Hindlimb muscle (tissue), 1 donor: ENCODE data around the gene KIF24. TPM values are rescaled to one million over a fixed set of nuclear protein-coding genes. Genes with fewer than 3 reads are reported as not detected.
"Not testable (repeated sequence)": the region's sequence is repeated elsewhere in the genome, so short reads cannot be mapped to it uniquely, and the experiment has no call there.

Source experiments
- DNase-seq: peaks from one replicate; pipeline ENCODE4 v3.0.0-alpha.2; 2013
- polyA plus RNA-seq: library from polyadenylated mRNA; unstranded; fragments of 120-200 nt; gene quantifications from one replicate; pipeline ENCODE4 v1.2.1, GENCODE V29; 2013; ENCODE audit not compliant: insufficient read length

Gene KIF24
- polyA plus RNA-seq, 1 donor: 17.2 TPM

GRCh38 chr9:34362614-34363214 is 33.6 kb upstream of the KIF24 start:
- DNase-seq: no peak

GRCh38 chr9:34352957-34353356 is 23.9 kb upstream of the KIF24 start:
- not testable (repeated sequence) for DNase-seq

DNA sequence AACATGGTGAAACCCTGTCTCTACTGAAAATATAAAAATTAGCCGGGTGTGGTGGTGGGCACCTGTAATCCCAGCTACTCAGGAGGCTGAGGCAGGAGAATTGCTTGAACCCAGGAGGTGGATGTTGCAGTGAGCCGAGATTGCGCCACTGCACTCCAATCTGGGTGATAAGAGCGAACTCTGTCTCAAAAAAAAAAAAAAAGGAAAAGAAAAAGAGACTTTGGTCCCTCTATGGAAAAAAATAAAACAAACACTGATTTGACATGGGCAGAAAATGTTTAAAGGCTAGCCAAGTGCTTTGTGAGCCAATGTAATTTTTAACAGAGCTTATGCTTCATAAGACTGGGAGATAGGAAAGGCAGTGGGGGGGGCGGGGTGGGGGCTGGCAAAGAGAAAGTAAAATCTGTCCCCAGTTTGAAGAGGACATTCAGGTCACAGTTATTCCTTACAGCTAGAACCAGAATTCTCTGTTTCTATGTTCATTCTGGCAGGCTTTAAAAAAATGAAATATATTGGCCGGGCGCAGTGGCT is 23.1 kb upstream of the KIF24 start:
- not testable (repeated sequence) for DNase-seq

DNA sequence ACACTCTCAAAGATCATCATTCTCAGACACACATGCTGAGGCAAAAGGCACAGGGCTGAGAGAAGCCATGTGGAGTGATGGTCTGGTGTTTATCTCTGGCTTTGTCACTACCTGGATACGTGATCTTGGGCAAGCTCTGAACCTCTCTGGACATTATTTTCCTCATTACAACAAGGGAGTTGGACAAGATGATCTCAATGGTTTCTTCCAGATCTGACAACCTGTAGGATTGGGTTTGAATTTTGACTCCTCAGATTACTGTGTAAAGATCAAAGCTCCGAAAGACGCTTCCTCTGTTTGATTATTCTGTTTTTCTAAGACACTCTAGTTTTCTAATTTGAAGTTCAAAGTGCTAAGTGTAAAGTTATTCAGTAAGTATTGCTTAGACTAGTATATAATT is 20.3 kb upstream of the KIF24 start:
- no peak for DNase-seq

GRCh38 chr9:34347800-34348158 is 18.7 kb upstream of the KIF24 start:
- DNase-seq: no peak

DNA sequence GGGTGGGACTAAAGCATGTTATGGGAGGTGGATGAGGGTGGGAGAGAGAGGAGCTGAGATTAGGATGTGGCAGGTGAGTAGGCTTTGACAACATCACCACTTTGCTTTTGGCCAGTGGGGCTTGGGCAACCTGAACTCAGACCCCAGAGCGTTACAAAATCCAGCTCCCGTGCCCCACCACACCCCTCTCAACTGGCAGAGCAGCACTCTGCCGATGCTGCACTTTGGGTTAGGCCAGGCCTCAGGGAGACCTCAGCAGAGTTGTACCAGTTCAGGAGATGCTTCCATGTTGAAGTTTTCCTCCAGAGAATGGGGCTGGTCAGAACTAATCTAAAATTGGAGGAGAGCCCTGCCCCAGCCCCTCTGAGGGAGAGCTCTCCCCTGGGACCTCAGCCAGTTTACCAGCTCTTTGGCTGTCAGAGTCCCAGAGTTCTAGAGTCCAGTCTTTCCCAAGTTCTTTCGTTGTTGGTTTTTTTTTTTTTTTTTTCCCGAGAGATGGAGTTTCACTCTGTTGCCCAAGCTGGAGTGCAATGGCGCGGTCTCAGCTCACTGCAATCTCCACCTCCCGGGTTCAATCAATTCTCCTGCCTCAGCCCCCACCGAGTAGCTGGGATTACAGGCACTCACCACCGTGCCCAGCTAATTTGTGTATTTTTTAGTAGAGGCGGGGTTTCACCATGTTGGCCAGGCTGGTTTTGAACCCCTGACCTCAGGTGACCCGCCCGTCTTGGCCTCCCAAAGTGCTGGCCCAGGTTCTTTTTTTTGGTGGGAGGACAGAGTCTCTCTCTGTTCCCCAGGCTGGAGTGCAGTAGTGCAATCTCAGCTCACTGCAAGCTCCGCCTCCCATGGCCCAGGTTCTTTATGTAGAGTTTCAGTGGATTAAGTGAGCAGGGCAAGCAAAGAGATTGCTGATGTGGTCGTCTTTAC is 18.1 kb upstream of the KIF24 start:
- DNase-seq: no peak

DNA sequence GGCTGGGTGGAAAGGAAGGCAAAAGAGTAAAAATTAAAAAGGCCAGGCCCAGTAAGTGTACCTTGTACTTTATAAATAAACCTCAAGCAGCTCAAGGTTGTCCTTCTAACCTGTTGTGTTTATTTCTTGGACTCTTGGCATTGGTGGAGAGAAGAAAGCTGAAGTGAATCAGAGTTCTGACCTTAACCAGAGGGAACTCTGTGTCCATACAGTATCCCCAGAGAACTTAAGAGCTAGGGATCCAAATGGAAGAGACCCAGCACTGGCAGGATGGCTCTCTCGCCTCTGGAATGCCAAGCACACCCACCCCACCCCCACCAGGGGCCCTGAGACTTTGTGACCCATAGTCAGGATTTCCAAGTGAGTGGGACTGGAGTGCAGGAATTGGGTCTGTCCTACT is 14.5 kb upstream of the KIF24 start:
- no peak for DNase-seq

- peak; percentile 75 for DNase-seq
Measured at GRCh38 chr9:34343090-34343489, 14.0 kb upstream of the KIF24 start.

GRCh38 chr9:34341659-34342295 is 12.7 kb upstream of the KIF24 start:
- DNase-seq: peak; percentile 35

GRCh38 chr9:34338665-34339385 is 9.8 kb upstream of the KIF24 start:
- no peak for DNase-seq

GRCh38 chr9:34338079-34338478 is 9.0 kb upstream of the KIF24 start:
- DNase-seq: not testable (repeated sequence)

DNA sequence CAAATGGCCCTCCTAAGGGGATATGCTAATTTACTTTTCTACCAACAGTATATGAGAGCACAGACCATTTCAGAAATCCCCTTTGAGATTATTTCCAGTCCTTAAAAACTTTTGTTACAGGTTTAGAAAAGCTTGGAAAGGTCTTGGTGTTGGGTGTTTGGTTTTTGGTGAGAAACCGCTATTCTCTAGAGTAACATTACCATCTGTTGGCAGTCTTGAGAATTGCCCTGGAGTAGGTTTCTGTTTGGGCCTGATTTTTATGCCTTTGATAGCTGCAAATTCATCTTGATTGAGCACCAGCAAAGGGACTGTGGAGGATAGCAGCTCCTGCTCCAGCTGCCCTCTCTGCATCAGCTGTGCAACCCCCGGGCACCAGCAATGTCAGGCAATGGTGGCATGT is 8.3 kb upstream of the KIF24 start:
- DNase-seq: no peak

- no peak for DNase-seq
Measured at GRCh38 chr9:34335376-34335775, 6.3 kb upstream of the KIF24 start.

- DNase-seq: no peak
Measured at GRCh38 chr9:34334916-34335315, 5.8 kb upstream of the KIF24 start.

- no peak for DNase-seq
Measured at GRCh38 chr9:34334337-34334824, 5.3 kb upstream of the KIF24 start.

- no peak for DNase-seq
Measured at GRCh38 chr9:34333836-34334235, 4.8 kb upstream of the KIF24 start.

GRCh38 chr9:34332076-34332964 is 3.3 kb upstream of the KIF24 start:
- peak; percentile 44 for DNase-seq

DNA sequence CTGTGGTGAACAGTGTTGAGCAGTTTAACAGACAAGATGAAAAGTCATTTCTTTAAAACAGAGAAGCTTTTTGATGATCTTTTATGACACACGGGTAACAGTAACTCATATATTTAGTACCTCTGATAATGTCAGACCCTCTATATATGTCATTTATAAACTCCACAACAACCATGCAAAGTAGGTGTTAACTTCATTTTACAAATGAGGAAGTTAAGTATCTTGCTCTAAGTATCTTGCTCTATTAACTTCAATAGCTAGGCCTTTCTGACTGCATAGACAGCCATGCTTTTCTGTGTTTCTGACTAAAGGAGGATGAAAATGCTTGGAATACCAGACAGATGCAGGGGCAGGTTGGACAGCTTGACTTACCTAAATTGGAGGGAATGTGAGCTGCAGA is 2.1 kb upstream of the KIF24 start:
- no peak for DNase-seq

GRCh38 chr9:34328500-34328986 is 525 bp downstream of the KIF24 start:
- no peak for DNase-seq

DNA sequence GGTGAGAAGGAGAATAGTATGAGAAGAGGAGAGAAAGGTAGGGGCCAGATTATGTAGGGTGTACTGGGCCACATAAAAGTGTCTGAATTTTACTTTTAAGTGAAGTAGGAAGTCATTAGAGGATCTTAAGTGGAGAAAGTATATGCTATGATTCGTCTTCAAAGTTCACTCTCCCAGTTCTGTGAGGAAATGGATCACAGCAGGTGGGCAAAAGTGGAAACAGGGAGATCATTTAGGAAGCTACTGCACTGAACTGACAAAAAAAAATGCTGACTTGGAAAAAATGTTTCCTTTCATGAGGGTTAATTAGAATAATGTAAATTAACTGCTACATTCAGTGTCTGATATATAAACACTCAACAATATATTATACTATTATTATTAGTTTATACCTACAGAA is 2.4 kb downstream of the KIF24 start:
- DNase-seq: no peak

- no peak for DNase-seq
Measured at GRCh38 chr9:34322899-34323591, 6.0 kb downstream of the KIF24 start.
